CD4-positive, alpha-beta T cell (primary cell): ENCODE results near the gene ADK. TPM values are rescaled to one million over a fixed set of nuclear protein-coding genes. Genes with fewer than 3 reads are reported as not detected.

ENCODE experiments used
- ATAC-seq: fragments of 200-7000 bp; cut with Tn5 transposase; one replicate; pipeline ENCODE4 v1.10.0; 2022; ENCODE audit warnings: mild to moderate bottlenecking; ENCODE audit not compliant: poor library complexity
- CTCF ChIA-PET: fragments of 350-600 bp; sonication (Branson Sonifier 250); formaldehyde crosslinking; loops from one replicate; lab custom pipeline; 2021; ENCODE audit warnings: antibody characterized with exemption, inconsistent platforms; lab: Charles Lee
- POLR2A ChIA-PET: fragments of 350-600 bp; sonication (Branson Sonifier 250); formaldehyde crosslinking; loops from one replicate; lab custom pipeline; 2021; ENCODE audit warnings: antibody characterized with exemption, inconsistent platforms; lab: Charles Lee
- DNase-seq, 14 experiments: peaks; one replicate each; pipeline ENCODE4 v3.0.0-alpha.2; 2013 to 2020; ENCODE audit warnings: mixed read lengths in 2 of 14
- H3K27ac ChIP-seq, 2 donors: one replicate each; pipeline versions ENCODE4 v1.5.1 to v1.7.0; 2013; ENCODE audit warnings: low read length in 2 of 2, low read depth in 1 of 2, mild to moderate bottlenecking in 1 of 2
- H3K27me3 ChIP-seq, 2 experiments: 1 replicate in 1 of 2; 2 replicates in 1 of 2; pipeline versions ENCODE4 v1.6.1 to v1.7.0; 2013; ENCODE audit warnings: low read length in 2 of 2, control low read depth in 1 of 2, mild to moderate bottlenecking in 1 of 2, moderate library complexity in 1 of 2; ENCODE audit not compliant: insufficient read depth in 2 of 2, control insufficient read depth in 1 of 2
- H3K36me3 ChIP-seq: one replicate; pipeline ENCODE4 v1.6.1; 2013; ENCODE audit warnings: low read length, control low read depth; ENCODE audit not compliant: insufficient read depth
- H3K4me1 ChIP-seq: one replicate; pipeline ENCODE4 v1.6.1; 2013; ENCODE audit warnings: low read length, control low read depth; ENCODE audit not compliant: insufficient read depth
- H3K4me3 ChIP-seq: one replicate; pipeline ENCODE4 v1.5.1; 2013; ENCODE audit warnings: mild to moderate bottlenecking, low read length, moderate library complexity
- H3K9me3 ChIP-seq, 2 experiments: 1 replicate in 1 of 2; 2 replicates in 1 of 2; pipeline versions ENCODE4 v1.6.1 to v1.7.0; 2013; ENCODE audit warnings: low read length in 2 of 2, mild to moderate bottlenecking in 2 of 2, control low read depth in 1 of 2, moderate library complexity in 1 of 2; ENCODE audit not compliant: control insufficient read depth in 1 of 2, insufficient read depth in 1 of 2
- H3K27ac Mint-ChIP-seq: one replicate; pipeline ENCODE4 v1.8.0; 2020; ENCODE audit warnings: mixed read lengths
- H3K27me3 Mint-ChIP-seq: one replicate; pipeline ENCODE4 v1.8.0; 2021; ENCODE audit warnings: mixed read lengths
- H3K36me3 Mint-ChIP-seq: one replicate; pipeline ENCODE4 v1.8.0; 2021; ENCODE audit warnings: low read depth, mixed read lengths
- H3K4me1 Mint-ChIP-seq: one replicate; pipeline ENCODE4 v1.8.0; 2021; ENCODE audit warnings: low read depth, mixed read lengths
- H3K4me3 Mint-ChIP-seq: one replicate; pipeline ENCODE4 v1.8.0; 2020; ENCODE audit warnings: mild to moderate bottlenecking, mixed read lengths
- H3K9me3 Mint-ChIP-seq: one replicate; pipeline ENCODE4 v1.8.0; 2020; ENCODE audit warnings: mixed read lengths
- CTCF ChIP-seq: fragments of 200-600 bp; IDR thresholded peaks from one replicate; pipeline ENCODE4 v1.8.0; 2022; ENCODE audit warnings: antibody characterized with exemption, mild to moderate bottlenecking
- intact Hi-C, 2 experiments: fragments of 100-400 bp; cut with DNase I in 1 of 2; cut with micrococcal nuclease in 1 of 2; formaldehyde crosslinking; loops; one replicate each; pipeline versions ENCODE4 v1.15.1 to v1.9.0; 2023 to 2025; cut with DNase I, micrococcal nuclease
- total RNA-seq, 174 experiments: library from RNA in 2 of 174; stranded (reverse) in 2 of 174; gene quantifications; one replicate each; pipeline ENCODE4 v1.2.3 and lab custom pipeline; 2021 to 2026

Gene ADK
- total RNA-seq, 2 experiments from 2014 or later: 15.3 to 17.6 TPM

DNA sequence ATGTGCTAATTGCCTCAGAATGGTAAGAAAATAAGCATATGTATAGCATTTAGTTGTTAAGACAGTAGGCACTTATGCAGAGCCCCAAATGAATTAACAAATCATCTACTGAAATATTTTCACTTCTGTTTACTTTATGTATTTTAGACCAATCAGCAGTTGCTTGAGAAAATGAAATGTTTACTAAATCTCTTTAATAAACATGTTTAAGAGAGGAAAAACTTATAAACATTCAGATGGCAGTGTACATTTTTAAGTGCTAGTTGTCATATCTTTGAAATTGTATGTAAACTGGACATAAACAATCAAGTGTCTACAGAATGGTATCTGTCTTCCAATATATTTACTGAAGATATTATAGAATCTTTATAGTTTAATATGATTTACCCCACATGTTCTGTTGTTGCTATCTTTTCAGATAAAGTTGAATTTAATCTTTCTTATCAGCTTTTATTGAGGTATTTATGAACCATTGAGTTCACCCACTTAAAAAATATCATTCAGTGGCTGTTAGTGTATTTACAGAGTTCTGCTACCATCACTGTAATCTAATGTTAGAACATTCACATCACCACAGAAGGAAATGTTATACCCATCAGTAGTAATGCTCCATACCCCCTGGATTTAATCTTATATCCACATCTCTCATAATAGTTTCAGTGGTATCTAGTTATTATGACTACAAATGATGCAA is 264.3 kb downstream of the ADK start:
- no peak for TF ChIP-seq CTCF
- no peak for ATAC-seq

DNA sequence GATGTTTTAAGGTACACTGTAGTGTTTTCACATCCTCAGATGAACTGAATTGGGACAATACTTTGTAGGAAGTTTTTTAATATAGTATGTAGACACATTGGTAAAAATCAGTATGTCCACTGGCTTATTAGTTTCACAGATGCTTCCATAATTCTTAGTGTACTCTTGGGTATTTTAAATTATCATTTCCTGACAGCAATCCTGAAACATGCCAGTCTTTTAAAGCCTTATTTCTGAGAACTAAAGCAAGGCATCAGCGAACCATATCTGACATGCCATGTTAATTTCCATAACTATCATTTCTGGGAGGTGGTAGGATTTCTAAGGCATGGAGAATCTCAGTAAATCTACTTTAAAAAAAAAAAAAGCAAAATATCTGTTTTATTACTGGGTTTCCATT is 266.4 kb downstream of the ADK start:
- H3K27ac Mint-ChIP-seq: no peak overlapping the region
- ChIA-PET POLR2A (no interaction called here), CTCF (no interaction called here)
- no peak overlapping the region for H3K27ac ChIP-seq
- H3K36me3 ChIP-seq: no peaks in the 10 kb centered on the region
- H3K4me1 Mint-ChIP-seq: peaks cover 7% of the 10 kb centered on the region
- no peak for DNase-seq
- no peaks in the 10 kb centered on the region for H3K27me3 ChIP-seq
- no peaks in the 10 kb centered on the region for H3K4me1 ChIP-seq
- H3K9me3 ChIP-seq: no peaks in the 10 kb centered on the region
- no peak for ATAC-seq
- no peak overlapping the region for H3K4me3 ChIP-seq
- H3K4me3 Mint-ChIP-seq: no peak overlapping the region
- peaks cover 20% of the 10 kb centered on the region for H3K36me3 Mint-ChIP-seq
- H3K9me3 Mint-ChIP-seq: no peaks in the 10 kb centered on the region
- no peak for TF ChIP-seq CTCF
- intact Hi-C loops: loop anchor here (5.0 kb wide), 2 partner anchors 150 to 410 kb away; partner anchors contain the start of gene KAT6B (in 1 of the 2)
- H3K27me3 Mint-ChIP-seq: no peaks in the 10 kb centered on the region

More for the DNA sequence above, 264.3 kb downstream of the ADK start:
- DNase-seq: no peak
- ChIA-PET CTCF (no interaction called here), POLR2A (interaction anchor here (0.7 kb wide), 1 partner anchor 225 kb away, joined by 3 read pairs; no protein-coding TSS in a partner anchor)
- Mint-ChIP-seq H3K27ac (no peak overlapping the region), H3K27me3 (no peaks in the 10 kb centered on the region), H3K9me3 (no peaks in the 10 kb centered on the region), H3K4me1 (peaks cover 7% of the 10 kb centered on the region), H3K36me3 (peaks cover 30% of the 10 kb centered on the region), H3K4me3 (no peak overlapping the region)
- H3K4me1 ChIP-seq: no peaks in the 10 kb centered on the region
- no peaks in the 10 kb centered on the region for H3K27me3 ChIP-seq
- H3K9me3 ChIP-seq: peaks cover 0 to 3% of the 10 kb centered on the region in 2 experiments
- no peak overlapping the region for H3K4me3 ChIP-seq
- no peak overlapping the region for H3K27ac ChIP-seq
- intact Hi-C loops: loop anchor here (5.0 kb wide), 2 partner anchors 148 to 412 kb away; partner anchors contain the start of gene KAT6B (in 1 of the 2)
- no peaks in the 10 kb centered on the region for H3K36me3 ChIP-seq

DNA sequence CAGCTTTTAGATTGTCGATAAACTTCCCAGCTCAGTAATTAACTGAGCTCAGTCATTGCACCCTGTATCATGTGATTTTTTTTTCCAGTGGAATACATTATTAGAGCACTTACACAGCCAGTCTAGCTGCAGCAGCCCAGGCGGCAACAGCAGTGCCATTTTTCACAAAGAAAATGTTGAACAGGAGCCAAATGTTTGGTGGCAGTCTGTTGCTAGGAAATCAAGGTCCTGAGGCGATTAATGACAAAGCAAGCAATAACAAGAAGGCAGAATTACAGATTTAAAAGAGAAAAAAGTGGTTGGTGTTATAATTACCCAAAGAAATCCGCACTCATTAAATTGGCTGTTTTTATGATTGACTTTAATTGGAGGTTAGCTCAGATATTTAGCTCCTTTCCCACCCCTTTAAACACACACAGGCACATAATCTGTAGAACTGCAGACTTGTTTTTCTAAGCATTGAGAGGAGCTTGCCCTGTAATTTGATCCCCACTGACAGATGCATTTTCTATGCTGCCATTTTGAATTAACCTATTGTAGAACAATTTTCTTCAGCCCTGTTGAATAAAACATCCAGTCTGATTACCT is 267.4 kb downstream of the ADK start:
- no peak overlapping the region for H3K27ac Mint-ChIP-seq

More for the DNA sequence above, 267.4 kb downstream of the ADK start:
- Mint-ChIP-seq H3K36me3 (peaks cover 16% of the 10 kb centered on the region), H3K4me3 (no peak overlapping the region), H3K27me3 (no peaks in the 10 kb centered on the region), H3K4me1 (peaks cover 7% of the 10 kb centered on the region), H3K9me3 (no peaks in the 10 kb centered on the region)
- no peaks in the 10 kb centered on the region for H3K4me1 ChIP-seq
- intact Hi-C loops: loop anchor here (2.0 to 5.0 kb wide), 3 partner anchors 151 to 682 kb away; partner anchors contain the start of gene KAT6B (in 1 of the 2)
- no peak for ATAC-seq
- TF ChIP-seq CTCF: no peak
- ChIA-PET POLR2A (no interaction called here), CTCF (no interaction called here)
- H3K27ac ChIP-seq: no peak overlapping the region
- no peaks in the 10 kb centered on the region for H3K9me3 ChIP-seq
- DNase-seq: no peak
- no peaks in the 10 kb centered on the region for H3K36me3 ChIP-seq
- H3K27me3 ChIP-seq: no peaks in the 10 kb centered on the region
- H3K4me3 ChIP-seq: no peak overlapping the region
